ENCODE measurements around the gene SLC16A7.

GRCh38 chr12:59637692-59638070 lies 41.9 kb downstream of the SLC16A7 start:
- TF ChIP-seq, protein P1, sequence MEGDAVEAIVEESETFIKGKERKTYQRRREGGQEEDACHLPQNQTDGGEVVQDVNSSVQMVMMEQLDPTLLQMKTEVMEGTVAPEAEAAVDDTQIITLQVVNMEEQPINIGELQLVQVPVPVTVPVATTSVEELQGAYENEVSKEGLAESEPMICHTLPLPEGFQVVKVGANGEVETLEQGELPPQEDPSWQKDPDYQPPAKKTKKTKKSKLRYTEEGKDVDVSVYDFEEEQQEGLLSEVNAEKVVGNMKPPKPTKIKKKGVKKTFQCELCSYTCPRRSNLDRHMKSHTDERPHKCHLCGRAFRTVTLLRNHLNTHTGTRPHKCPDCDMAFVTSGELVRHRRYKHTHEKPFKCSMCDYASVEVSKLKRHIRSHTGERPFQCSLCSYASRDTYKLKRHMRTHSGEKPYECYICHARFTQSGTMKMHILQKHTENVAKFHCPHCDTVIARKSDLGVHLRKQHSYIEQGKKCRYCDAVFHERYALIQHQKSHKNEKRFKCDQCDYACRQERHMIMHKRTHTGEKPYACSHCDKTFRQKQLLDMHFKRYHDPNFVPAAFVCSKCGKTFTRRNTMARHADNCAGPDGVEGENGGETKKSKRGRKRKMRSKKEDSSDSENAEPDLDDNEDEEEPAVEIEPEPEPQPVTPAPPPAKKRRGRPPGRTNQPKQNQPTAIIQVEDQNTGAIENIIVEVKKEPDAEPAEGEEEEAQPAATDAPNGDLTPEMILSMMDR (IDR thresholded peaks at IDR 0.05), result no peak
- no peak for TF ChIP-seq POLR2A (IDR thresholded peaks at IDR 0.05)

All from ovary (tissue), 3 donors.